Calu3 (cell line): ENCODE results near the gene FAM118A. TPM values are rescaled to one million over a fixed set of nuclear protein-coding genes. Genes with fewer than 3 reads are reported as not detected.
"Not testable (repeated sequence)": the region's sequence is repeated elsewhere in the genome, so short reads cannot be mapped to it uniquely, and the experiment has no call there.

Experiments used
- BruUV-seq: library from RNA; stranded (reverse); fragments of 400-500 nt; replicated peaks from 2 replicates; lab custom pipeline; 2021; lab: Mats Ljungman, UMichigan
- CTCF ChIA-PET: fragments of 300-600 bp; sonication (Branson Sonifier 250); formaldehyde crosslinking; loops from one replicate; lab custom pipeline; 2022; ENCODE audit warnings: antibody characterized with exemption; lab: Charles Lee
- DNase-seq: peaks from one replicate; pipeline ENCODE4 v3.0.0; 2022
- H3K27ac Mint-ChIP-seq: one replicate; pipeline ENCODE4 v1.8.0; 2022; ENCODE audit warnings: mixed read lengths; ENCODE audit not compliant: unreplicated experiment
- H3K27me3 Mint-ChIP-seq: one replicate; pipeline ENCODE4 v1.8.0; 2022; ENCODE audit warnings: mixed read lengths; ENCODE audit not compliant: unreplicated experiment
- H3K36me3 Mint-ChIP-seq: one replicate; pipeline ENCODE4 v1.8.0; 2022; ENCODE audit warnings: mild to moderate bottlenecking, moderate library complexity, mixed read lengths; ENCODE audit not compliant: insufficient read depth, unreplicated experiment
- H3K4me1 Mint-ChIP-seq: one replicate; pipeline ENCODE4 v1.8.0; 2022; ENCODE audit warnings: mild to moderate bottlenecking, low read depth, mixed read lengths; ENCODE audit not compliant: unreplicated experiment
- H3K4me3 Mint-ChIP-seq: one replicate; pipeline ENCODE4 v1.8.0; 2022; ENCODE audit warnings: mild to moderate bottlenecking, low read depth, moderate library complexity, mixed read lengths; ENCODE audit not compliant: unreplicated experiment
- H3K9me3 Mint-ChIP-seq: one replicate; pipeline ENCODE4 v1.8.0; 2022; ENCODE audit warnings: low read depth, mixed read lengths; ENCODE audit not compliant: unreplicated experiment
- intact Hi-C: fragments of 100-400 bp; cut with micrococcal nuclease; formaldehyde crosslinking; loops from one replicate; pipeline ENCODE4 v1.10.0; 2022; ENCODE audit not compliant: unreplicated experiment
- total RNA-seq: library from RNA; stranded (reverse); gene quantifications from 2 replicates; pipeline ENCODE4 v1.2.3, GENCODE V29; 2022
- TF ChIP-seq, protein P1 (sequence below): fragments of 200-600 bp; IDR thresholded peaks from one replicate; pipeline ENCODE4 v1.8.0; 2022; ENCODE audit warnings: antibody characterized with exemption; ENCODE audit not compliant: unreplicated experiment

The FAM118A gene
- total RNA-seq, 1 experiment from 2014 or later = 35.0 TPM

DNA sequence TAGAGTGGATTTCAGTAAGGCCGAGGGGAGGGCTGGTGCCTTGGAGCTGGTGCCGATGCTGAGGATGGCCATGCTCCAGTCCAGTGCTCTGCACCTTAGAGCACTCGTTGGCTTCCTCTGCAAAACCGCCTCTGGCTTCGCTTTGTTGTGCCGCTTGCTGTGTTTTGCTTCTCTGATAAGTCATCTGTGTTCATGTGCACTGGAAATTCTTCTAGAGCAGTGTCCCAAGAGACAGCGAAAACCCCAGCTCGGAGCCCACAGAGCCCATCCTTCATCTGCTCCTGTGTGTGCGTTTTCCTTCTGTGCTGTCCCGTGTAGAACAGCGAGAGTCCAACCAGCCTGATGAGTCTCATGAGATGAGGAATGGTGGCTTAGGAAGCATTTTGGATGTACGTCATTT, 12.1 kb downstream of the FAM118A start:
- Mint-ChIP-seq H3K27ac (no peak overlapping the region), H3K4me1 (peaks cover 19% of the 10 kb centered on the region), H3K27me3 (no peaks in the 10 kb centered on the region), H3K4me3 (no peak overlapping the region), H3K36me3 (peaks cover 20% of the 10 kb centered on the region), H3K9me3 (no peaks in the 10 kb centered on the region)
- intact Hi-C loops = no loop called here
- DNase-seq = no peak
- TF ChIP-seq, protein P1, sequence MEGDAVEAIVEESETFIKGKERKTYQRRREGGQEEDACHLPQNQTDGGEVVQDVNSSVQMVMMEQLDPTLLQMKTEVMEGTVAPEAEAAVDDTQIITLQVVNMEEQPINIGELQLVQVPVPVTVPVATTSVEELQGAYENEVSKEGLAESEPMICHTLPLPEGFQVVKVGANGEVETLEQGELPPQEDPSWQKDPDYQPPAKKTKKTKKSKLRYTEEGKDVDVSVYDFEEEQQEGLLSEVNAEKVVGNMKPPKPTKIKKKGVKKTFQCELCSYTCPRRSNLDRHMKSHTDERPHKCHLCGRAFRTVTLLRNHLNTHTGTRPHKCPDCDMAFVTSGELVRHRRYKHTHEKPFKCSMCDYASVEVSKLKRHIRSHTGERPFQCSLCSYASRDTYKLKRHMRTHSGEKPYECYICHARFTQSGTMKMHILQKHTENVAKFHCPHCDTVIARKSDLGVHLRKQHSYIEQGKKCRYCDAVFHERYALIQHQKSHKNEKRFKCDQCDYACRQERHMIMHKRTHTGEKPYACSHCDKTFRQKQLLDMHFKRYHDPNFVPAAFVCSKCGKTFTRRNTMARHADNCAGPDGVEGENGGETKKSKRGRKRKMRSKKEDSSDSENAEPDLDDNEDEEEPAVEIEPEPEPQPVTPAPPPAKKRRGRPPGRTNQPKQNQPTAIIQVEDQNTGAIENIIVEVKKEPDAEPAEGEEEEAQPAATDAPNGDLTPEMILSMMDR = no peak
- BruUV-seq = no TSS peak
- CTCF ChIA-PET = no interaction called here

DNA sequence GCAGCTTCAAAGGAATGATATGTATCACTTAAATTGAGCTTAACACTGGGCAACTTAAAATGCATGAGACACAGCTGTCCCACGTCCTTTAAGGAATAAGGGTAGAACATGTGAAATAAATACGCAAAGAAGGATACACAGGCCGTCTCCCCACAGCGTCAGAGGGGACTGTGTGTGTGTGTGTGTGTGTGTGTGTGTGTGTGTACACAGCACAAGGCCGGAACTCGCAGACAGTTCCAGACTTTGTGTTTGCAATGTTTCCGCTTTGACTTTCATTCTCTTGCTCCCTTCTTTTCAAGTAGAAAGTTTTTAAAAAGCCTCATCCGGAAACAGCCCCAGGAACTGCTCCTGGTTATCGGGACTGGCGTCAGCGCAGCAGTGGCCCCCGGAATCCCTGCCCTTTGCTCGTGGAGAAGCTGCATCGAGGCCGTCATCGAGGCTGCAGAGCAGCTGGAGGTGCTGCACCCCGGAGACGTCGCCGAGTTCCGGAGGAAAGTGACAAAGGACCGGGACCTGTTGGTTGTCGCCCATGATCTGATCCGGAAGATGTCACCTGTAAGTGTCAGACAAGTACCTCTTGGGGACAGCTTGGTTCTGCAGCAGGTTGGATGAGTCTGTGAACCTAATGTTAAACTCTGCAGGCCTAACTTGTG, 13.3 kb downstream of the FAM118A start:
- Mint-ChIP-seq H3K27me3 (no peaks in the 10 kb centered on the region), H3K36me3 (peaks cover 20% of the 10 kb centered on the region), H3K4me3 (no peak overlapping the region), H3K27ac (no peak overlapping the region), H3K9me3 (peaks cover 2% of the 10 kb centered on the region), H3K4me1 (peaks cover 10% of the 10 kb centered on the region)
- CTCF ChIA-PET = interaction anchor here (0.6 to 0.7 kb wide), 2 partner anchors 9 to 73 kb away, joined by 3 read pairs; no protein-coding TSS in a partner anchor
- TF ChIP-seq, protein P1 = no peak
- BruUV-seq = no TSS peak
- intact Hi-C loops = no loop called here
- DNase-seq = no peak

DNA sequence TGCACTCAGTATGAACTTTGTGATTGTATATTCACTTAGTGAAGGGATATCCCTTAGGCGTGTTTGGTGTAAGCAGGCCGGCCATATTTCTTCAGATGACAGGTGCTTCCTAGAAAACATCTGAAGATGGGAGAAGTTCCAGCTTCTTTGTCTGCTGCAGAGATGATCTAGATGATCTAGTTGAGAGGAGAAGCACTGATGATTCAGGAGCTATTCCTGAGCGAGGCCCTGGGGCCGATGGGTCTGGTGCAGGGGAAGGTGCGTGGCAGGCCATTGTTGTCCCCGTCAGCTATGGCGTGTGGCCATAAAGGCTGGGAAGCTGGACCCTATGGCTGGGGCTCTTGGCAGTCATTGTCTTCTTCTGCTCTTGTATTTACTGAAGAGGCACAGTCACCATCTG, 14.0 kb downstream of the FAM118A start:
- no TSS peak for BruUV-seq
- Mint-ChIP-seq H3K27me3 (no peaks in the 10 kb centered on the region), H3K4me3 (no peak overlapping the region)

DNA sequence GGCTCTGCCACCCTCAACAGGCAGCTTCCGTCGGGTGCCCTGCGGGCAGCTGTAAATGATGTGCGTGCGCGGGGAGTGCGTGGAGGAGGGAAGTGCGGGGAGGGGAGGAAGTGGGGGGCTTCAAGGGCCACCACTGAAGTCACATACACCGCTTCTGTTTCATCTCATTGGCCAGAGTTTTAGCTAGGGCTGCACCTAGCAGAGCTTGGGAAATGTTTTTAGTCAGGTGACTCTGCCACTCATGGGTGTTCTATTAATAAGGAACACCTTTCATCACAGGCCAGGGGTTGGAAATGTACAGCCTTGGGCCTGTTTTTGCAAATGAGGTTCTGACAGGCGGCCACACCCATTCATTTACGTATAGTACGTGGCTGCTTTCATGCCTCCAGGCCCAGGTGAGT, 14.6 kb downstream of the FAM118A start:
- no peak for DNase-seq
- H3K4me1 Mint-ChIP-seq = no peaks in the 10 kb centered on the region
- BruUV-seq = no TSS peak
- intact Hi-C loops = no loop called here
- TF ChIP-seq, protein P1 = no peak
- peaks cover 20% of the 10 kb centered on the region for H3K36me3 Mint-ChIP-seq
- CTCF ChIA-PET = no interaction called here
- peaks cover 2% of the 10 kb centered on the region for H3K9me3 Mint-ChIP-seq
- no peak overlapping the region for H3K27ac Mint-ChIP-seq
- no peak overlapping the region for H3K4me3 Mint-ChIP-seq
- no peaks in the 10 kb centered on the region for H3K27me3 Mint-ChIP-seq

More for the DNA sequence above, 14.0 kb downstream of the FAM118A start:
- CTCF ChIA-PET = interaction anchor here (0.6 to 0.7 kb wide), 2 partner anchors 9 to 74 kb away, joined by 3 read pairs; no protein-coding TSS in a partner anchor
- Mint-ChIP-seq H3K27ac (no peak overlapping the region), H3K9me3 (peaks cover 2% of the 10 kb centered on the region), H3K36me3 (peaks cover 20% of the 10 kb centered on the region), H3K4me1 (peaks cover 3% of the 10 kb centered on the region)
- DNase-seq = no peak
- TF ChIP-seq, protein P1 = no peak
- intact Hi-C loops = no loop called here

DNA sequence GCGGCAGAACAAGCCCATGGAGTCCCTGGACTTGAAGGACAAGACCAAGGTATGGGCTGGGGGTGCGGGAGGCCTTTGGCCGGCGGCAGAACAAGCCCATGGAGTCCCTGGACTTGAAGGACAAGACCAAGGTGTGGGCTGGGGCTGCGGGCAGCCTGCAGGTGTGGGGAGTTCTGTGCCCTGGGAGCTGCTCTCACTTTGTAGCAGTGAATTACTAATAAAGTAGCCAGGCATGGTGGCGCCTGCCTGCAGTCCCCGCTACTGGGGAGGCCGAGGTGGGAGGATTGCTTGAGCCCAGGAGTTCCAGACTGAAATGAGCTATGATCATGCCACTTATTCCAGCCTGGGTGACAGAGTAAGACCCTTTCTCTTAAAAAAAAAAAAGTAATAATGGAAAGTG, 18.5 kb downstream of the FAM118A start:
- H3K27me3 Mint-ChIP-seq, H3K9me3 Mint-ChIP-seq, H3K4me3 Mint-ChIP-seq, CTCF ChIA-PET, DNase-seq, H3K27ac Mint-ChIP-seq, intact Hi-C loops, BruUV-seq, H3K4me1 Mint-ChIP-seq: not testable (repeated sequence)
- peaks cover 16% of the 10 kb centered on the region for H3K36me3 Mint-ChIP-seq
